HepG2 (cell line): ENCODE data around the gene ZCCHC3. TPM values are rescaled to one million over a fixed set of nuclear protein-coding genes. Genes with fewer than 3 reads are reported as not detected.

Experiments
- CBX5 ChIP-seq: sonication (generic); formaldehyde crosslinking; IDR thresholded peaks from 2 replicates; pipeline ENCODE4 v1.4.0; 2020; ENCODE audit warnings: missing genetic modification reagents, borderline replicate concordance
- FOXA3 ChIP-seq: IDR thresholded peaks from 2 replicates; pipeline ENCODE4 v1.6.1; 2016; ENCODE audit warnings: missing genetic modification reagents, missing compliant biosample characterization
- KLF6 ChIP-seq: IDR thresholded peaks from 2 replicates; pipeline ENCODE4 v1.8.0; 2016; ENCODE audit warnings: missing biosample characterization, missing genetic modification reagents
- NFAT5 ChIP-seq: sonication (generic); formaldehyde crosslinking; IDR thresholded peaks from 2 replicates; pipeline ENCODE4 v1.4.0; 2020; ENCODE audit warnings: missing genetic modification reagents
- POGZ ChIP-seq: sonication (generic); formaldehyde crosslinking; IDR thresholded peaks from 2 replicates; pipeline ENCODE4 v1.4.0; 2020; ENCODE audit warnings: mild to moderate bottlenecking, missing genetic modification reagents
- SP2 ChIP-seq: sonication (generic); formaldehyde crosslinking; IDR thresholded peaks from 2 replicates; pipeline ENCODE4 v1.5.1; 2020; ENCODE audit warnings: mild to moderate bottlenecking, missing genetic modification reagents
- TEF ChIP-seq: sonication (generic); formaldehyde crosslinking; IDR thresholded peaks from 2 replicates; pipeline ENCODE4 v1.5.0; 2020; ENCODE audit warnings: missing genetic modification reagents
- ZFP37 ChIP-seq: sonication (generic); formaldehyde crosslinking; IDR thresholded peaks from 2 replicates; pipeline ENCODE4 v1.4.0; 2020; ENCODE audit warnings: missing genetic modification reagents, borderline replicate concordance
- ZFYVE20 ChIP-seq: sonication (generic); formaldehyde crosslinking; IDR thresholded peaks from 2 replicates; pipeline ENCODE4 v1.8.0; 2023; ENCODE audit warnings: low read depth, mild to moderate bottlenecking, moderate library complexity, missing genetic modification reagents, borderline replicate concordance
- ZNF160 ChIP-seq: sonication (generic); formaldehyde crosslinking; IDR thresholded peaks from 2 replicates; pipeline ENCODE4 v1.8.0; 2022; ENCODE audit warnings: mild to moderate bottlenecking, inconsistent platforms, missing genetic modification reagents
- ZNF20 ChIP-seq: sonication (generic); formaldehyde crosslinking; IDR thresholded peaks from 2 replicates; pipeline ENCODE4 v1.4.0; 2020; ENCODE audit warnings: mild to moderate bottlenecking, moderate library complexity, missing genetic modification reagents
- ZNF496 ChIP-seq: sonication (generic); formaldehyde crosslinking; IDR thresholded peaks from 2 replicates; pipeline ENCODE4 v1.8.1; 2023; ENCODE audit warnings: mild to moderate bottlenecking, moderate library complexity, missing genetic modification reagents; ENCODE audit not compliant: insufficient replicate concordance
- ZNF558 ChIP-seq: sonication (generic); formaldehyde crosslinking; IDR thresholded peaks from 2 replicates; pipeline ENCODE4 v1.9.0; 2022; ENCODE audit warnings: mild to moderate bottlenecking, missing genetic modification reagents, borderline replicate concordance
- polyA plus RNA-seq, 8 experiments: library from polyadenylated mRNA; depleted of rRNA in 3 of 8; stranded (reverse) in 7 of 8; unstranded in 1 of 8; fragments of >200 nt; fragmentation: Illumina TruSeq in 4 of 8; extraction: Trizol in 4 of 8; gene quantifications; 2 replicates each; pipeline versions ENCODE4 v1.2.1 to v1.2.3, GENCODE V29; 2011 to 2016; ENCODE audit warnings: low read depth in 4 of 8, missing spikeins in 1 of 8, mixed read lengths in 1 of 8; ENCODE audit not compliant: insufficient read depth in 1 of 8
- total RNA-seq, 5 experiments: library from RNA; depleted of rRNA; stranded (reverse); fragments of >200 nt; fragmentation: Illumina TruSeq; extraction: Trizol; gene quantifications; 2 replicates each; pipeline ENCODE4 v1.2.3, GENCODE V29; 2016; ENCODE audit warnings: low read depth in 1 of 5
- TF ChIP-seq, protein P1 (sequence below): sonication (generic); formaldehyde crosslinking; IDR thresholded peaks from 2 replicates; pipeline ENCODE4 v1.5.1; 2020; ENCODE audit warnings: mild to moderate bottlenecking, missing genetic modification reagents, moderate library complexity
- TF ChIP-seq, protein P2 (sequence below): sonication (generic); formaldehyde crosslinking; conservative IDR thresholded peaks from 2 replicates; pipeline ENCODE4 v1.4.0; 2020; ENCODE audit warnings: missing genetic modification reagents
- TF ChIP-seq, protein P3 (sequence below): sonication (generic); formaldehyde crosslinking; conservative IDR thresholded peaks from 2 replicates; pipeline ENCODE4 v1.5.0; 2020; ENCODE audit warnings: missing genetic modification reagents

The ZCCHC3 gene
- total and polyA plus RNA-seq, 2 of the 13 experiments (the other 11 are each of a cell fraction or from before 2014, with no cell fraction given): 46.6 to 63.0 TPM

DNA sequence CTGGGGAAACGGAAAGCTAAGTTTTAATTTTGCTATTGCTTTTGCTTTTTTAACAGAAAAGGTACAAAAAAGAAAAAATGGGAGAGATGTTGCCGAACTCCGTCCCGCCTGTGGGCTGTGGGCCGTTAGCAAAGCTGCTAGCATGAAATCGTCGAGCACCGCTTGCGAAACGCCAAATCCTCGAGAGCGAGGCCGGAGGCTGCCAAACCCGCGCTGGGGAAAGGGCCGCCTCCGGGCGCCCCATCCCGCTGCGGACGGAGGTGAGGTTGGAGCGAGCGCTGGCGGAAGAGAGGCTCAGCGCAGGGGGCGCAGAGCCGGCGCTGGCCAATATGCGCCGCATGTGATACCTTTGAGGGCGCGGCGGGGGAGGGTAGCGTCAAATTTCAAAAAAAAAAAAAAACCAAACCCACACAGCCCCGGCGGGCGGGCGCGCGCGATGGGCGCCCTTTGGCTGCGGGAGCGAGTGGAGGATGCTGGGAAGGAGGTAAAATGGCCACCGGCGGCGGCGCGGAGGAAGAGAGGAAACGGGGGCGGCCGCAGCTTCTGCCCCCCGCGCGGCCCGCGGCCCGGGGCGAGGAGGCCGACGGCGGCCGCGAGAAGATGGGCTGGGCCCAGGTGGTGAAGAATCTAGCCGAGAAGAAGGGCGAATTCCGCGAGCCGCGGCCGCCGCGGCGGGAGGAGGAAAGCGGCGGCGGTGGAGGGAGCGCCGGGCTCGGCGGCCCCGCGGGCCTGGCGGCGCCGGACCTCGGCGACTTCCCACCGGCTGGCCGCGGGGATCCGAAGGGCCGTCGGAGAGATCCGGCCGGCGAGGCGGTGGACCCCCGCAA lies at the start of gene ZCCHC3 (continued):
- TF ChIP-seq NFAT5 (CRISPR knock-in tag) (peak; percentile 89; the same call in 1 of the 2 replicates), FOXA3 (CRISPR knock-in tag) (peak; percentile 90), SP2 (CRISPR knock-in tag) (peak; percentile 57; the same call in 1 of the 2 replicates), POGZ (CRISPR knock-in tag) (peak; percentile 97), ZNF160 (CRISPR knock-in tag) (peak; percentile 95; the same call in 1 of the 2 replicates), ZNF20 (CRISPR knock-in tag) (peak; percentile 91; the same call in 1 of the 2 replicates), ZNF496 (CRISPR knock-in tag) (no peak), CBX5 (CRISPR knock-in tag) (peak; percentile 99), ZFP37 (CRISPR knock-in tag) (peak; percentile 99), KLF6 (CRISPR knock-in tag) (peak; percentile 98), ZNF558 (CRISPR knock-in tag) (peak; percentile 98; the same call in 1 of the 2 replicates), ZFYVE20 (CRISPR knock-in tag) (no peak), TEF (CRISPR knock-in tag) (peak; percentile 76; the same call in 1 of the 2 replicates)
- TF ChIP-seq, protein P1, sequence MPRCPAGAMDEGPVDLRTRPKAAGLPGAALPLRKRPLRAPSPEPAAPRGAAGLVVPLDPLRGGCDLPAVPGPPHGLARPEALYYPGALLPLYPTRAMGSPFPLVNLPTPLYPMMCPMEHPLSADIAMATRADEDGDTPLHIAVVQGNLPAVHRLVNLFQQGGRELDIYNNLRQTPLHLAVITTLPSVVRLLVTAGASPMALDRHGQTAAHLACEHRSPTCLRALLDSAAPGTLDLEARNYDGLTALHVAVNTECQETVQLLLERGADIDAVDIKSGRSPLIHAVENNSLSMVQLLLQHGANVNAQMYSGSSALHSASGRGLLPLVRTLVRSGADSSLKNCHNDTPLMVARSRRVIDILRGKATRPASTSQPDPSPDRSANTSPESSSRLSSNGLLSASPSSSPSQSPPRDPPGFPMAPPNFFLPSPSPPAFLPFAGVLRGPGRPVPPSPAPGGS: peak; percentile 98
- TF ChIP-seq, protein P2, sequence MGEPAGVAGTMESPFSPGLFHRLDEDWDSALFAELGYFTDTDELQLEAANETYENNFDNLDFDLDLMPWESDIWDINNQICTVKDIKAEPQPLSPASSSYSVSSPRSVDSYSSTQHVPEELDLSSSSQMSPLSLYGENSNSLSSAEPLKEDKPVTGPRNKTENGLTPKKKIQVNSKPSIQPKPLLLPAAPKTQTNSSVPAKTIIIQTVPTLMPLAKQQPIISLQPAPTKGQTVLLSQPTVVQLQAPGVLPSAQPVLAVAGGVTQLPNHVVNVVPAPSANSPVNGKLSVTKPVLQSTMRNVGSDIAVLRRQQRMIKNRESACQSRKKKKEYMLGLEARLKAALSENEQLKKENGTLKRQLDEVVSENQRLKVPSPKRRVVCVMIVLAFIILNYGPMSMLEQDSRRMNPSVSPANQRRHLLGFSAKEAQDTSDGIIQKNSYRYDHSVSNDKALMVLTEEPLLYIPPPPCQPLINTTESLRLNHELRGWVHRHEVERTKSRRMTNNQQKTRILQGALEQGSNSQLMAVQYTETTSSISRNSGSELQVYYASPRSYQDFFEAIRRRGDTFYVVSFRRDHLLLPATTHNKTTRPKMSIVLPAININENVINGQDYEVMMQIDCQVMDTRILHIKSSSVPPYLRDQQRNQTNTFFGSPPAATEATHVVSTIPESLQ: peak; percentile 95
- TF ChIP-seq, protein P3, sequence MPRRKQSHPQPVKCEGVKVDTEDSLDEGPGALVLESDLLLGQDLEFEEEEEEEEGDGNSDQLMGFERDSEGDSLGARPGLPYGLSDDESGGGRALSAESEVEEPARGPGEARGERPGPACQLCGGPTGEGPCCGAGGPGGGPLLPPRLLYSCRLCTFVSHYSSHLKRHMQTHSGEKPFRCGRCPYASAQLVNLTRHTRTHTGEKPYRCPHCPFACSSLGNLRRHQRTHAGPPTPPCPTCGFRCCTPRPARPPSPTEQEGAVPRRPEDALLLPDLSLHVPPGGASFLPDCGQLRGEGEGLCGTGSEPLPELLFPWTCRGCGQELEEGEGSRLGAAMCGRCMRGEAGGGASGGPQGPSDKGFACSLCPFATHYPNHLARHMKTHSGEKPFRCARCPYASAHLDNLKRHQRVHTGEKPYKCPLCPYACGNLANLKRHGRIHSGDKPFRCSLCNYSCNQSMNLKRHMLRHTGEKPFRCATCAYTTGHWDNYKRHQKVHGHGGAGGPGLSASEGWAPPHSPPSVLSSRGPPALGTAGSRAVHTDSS: 0 out of 2 replicates have a peak, but pooled peaks have one; percentile 67
